Astrocyte (in vitro differentiated cells and primary cell): Measurements from ENCODE around the gene OR4C5.
"Not testable (repeated sequence)": the region's sequence is repeated elsewhere in the genome, so short reads cannot be mapped to it uniquely, and the experiment has no call there.

Experiments used
- CTCF ChIP-seq: IDR thresholded peaks from 2 replicates; pipeline ENCODE4 v1.5.1; 2011; ENCODE audit warnings: low read depth, mild to moderate bottlenecking, inconsistent platforms, low read length, moderate library complexity; ENCODE audit not compliant: insufficient read depth
- EZH2 ChIP-seq: IDR thresholded peaks from 2 replicates; pipeline ENCODE4 v1.6.1; 2012; ENCODE audit warnings: mild to moderate bottlenecking, low read length, inconsistent platforms; ENCODE audit not compliant: insufficient read depth

GRCh38 chr11:48324620-48325019 is 41.6 kb downstream of the OR4C5 start, which contains the start of gene OR4C3:
- not testable (repeated sequence) for TF ChIP-seq EZH2, CTCF
